IPS-20b (cell line): ENCODE data around the gene SCIN.
"Not testable (repeated sequence)": the region's sequence is repeated elsewhere in the genome, so short reads cannot be mapped to it uniquely, and the experiment has no call there.

Source experiments
- H3K27ac ChIP-seq: one replicate; pipeline ENCODE4 v1.5.1; 2013; ENCODE audit warnings: low read length
- H3K27me3 ChIP-seq: 2 replicates; pipeline ENCODE4 v1.6.1; 2013; ENCODE audit warnings: mild to moderate bottlenecking, low read length, inconsistent platforms; ENCODE audit not compliant: insufficient read depth
- H3K36me3 ChIP-seq: 2 replicates; pipeline ENCODE4 v1.6.1; 2013; ENCODE audit warnings: low read depth, mild to moderate bottlenecking, inconsistent platforms, low read length, moderate library complexity; ENCODE audit not compliant: insufficient read depth
- H3K4me1 ChIP-seq: 2 replicates; pipeline ENCODE4 v1.6.1; 2013; ENCODE audit warnings: mild to moderate bottlenecking, control low read depth, inconsistent platforms, low read length, moderate library complexity; ENCODE audit not compliant: insufficient read depth
- H3K4me3 ChIP-seq: 2 replicates; pipeline ENCODE4 v1.5.1; 2013; ENCODE audit warnings: mild to moderate bottlenecking, low read length, inconsistent platforms
- H3K9ac ChIP-seq: 2 replicates; pipeline ENCODE4 v1.6.1; 2013; ENCODE audit warnings: low read depth, mild to moderate bottlenecking, inconsistent platforms, low read length, moderate library complexity
- H3K9me3 ChIP-seq: 2 replicates; pipeline ENCODE4 v1.6.1; 2013; ENCODE audit warnings: mild to moderate bottlenecking, low read depth, low read length, inconsistent platforms; ENCODE audit not compliant: insufficient read depth

Gene SCIN

DNA sequence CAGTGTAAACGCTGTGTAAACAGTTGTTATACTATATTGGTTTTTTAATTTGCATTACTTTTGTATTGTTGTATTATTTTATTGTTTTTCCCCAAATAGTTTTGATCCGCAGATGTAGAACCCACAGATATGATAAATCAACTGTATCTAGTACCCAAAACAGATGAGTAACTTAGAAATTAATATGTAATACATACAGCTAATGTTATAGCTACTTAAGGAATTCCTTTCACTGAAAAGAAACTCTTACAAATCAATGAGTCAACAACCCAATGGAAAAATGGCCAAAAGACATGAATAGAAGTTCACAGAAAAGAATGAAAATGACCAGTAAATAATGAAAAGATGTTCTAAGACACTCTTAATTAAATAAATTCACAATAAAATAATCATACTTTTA, 84.6 kb downstream of the SCIN start:
- Histone ChIP-seq H3K4me1 (no peaks in the 10 kb centered on the region; the same call in 1 of the 2 replicates), H3K27me3 (no peaks in the 10 kb centered on the region), H3K4me3 (no peak overlapping the region), H3K9ac (no peak overlapping the region), H3K27ac (no peak overlapping the region), H3K9me3 (no peaks in the 10 kb centered on the region; the same call in 1 of the 2 replicates), H3K36me3 (no peaks in the 10 kb centered on the region)

DNA sequence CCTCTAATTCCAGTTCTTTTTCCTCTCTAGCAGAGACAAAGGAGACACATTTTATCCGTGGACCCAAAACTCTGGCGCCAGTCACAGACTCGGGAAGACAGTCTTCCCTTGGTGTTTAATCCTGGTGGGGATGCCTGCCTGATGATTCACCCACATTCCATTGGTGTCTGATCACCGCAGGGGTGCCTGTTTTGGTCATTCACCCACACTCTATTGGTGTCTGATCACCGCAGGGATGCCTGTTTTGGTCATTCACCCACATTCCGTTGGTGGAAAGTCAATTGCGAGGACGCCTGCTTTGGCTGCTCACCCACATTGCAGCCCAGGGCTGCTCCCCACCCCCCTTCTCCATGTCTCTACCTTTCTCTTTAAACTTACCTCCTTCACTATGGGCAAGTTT, 89.9 kb downstream of the SCIN start:
- H3K9me3 ChIP-seq, H3K4me1 ChIP-seq, H3K36me3 ChIP-seq, H3K27ac ChIP-seq, H3K4me3 ChIP-seq, H3K9ac ChIP-seq, H3K27me3 ChIP-seq: not testable (repeated sequence)

- not testable (repeated sequence) for H3K27ac ChIP-seq, H3K4me3 ChIP-seq, H3K27me3 ChIP-seq, H3K4me1 ChIP-seq, H3K36me3 ChIP-seq, H3K9me3 ChIP-seq, H3K9ac ChIP-seq
Measured at GRCh38 chr7:12660986-12661385, 90.5 kb downstream of the SCIN start.

DNA sequence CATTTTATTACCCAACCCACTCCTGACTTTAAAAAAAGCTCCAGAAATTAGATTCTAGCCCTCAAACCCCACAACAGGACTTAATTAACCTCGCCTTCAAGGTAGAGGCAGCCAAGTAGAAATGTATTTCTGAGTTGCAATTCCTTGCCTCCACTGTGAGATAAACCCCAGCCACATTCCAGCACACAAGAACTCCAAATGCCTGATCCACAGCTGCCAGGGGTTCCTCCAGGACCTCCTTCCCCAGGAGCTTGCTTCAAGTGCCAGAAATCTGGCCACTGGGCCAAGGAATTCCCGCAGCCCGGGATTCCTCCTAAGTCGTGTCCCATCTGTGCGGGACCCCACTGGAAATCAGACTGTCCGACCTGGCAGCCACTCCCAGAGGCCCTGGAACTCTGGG, 91.1 kb downstream of the SCIN start:
- no peak overlapping the region for H3K27ac ChIP-seq
- no peak overlapping the region for H3K4me3 ChIP-seq
- H3K27me3 ChIP-seq = no peaks in the 10 kb centered on the region
- no peaks in the 10 kb centered on the region; the same call in 1 of the 2 replicates for H3K9me3 ChIP-seq
- H3K36me3 ChIP-seq = no peaks in the 10 kb centered on the region
- no peak overlapping the region for H3K9ac ChIP-seq
- H3K4me1 ChIP-seq = no peaks in the 10 kb centered on the region; the same call in 1 of the 2 replicates

GRCh38 chr7:12670000-12670729, 99.6 kb downstream of the SCIN start:
- no peaks in the 10 kb centered on the region for H3K9me3 ChIP-seq
- no peak overlapping the region for H3K4me3 ChIP-seq
- H3K27ac ChIP-seq = no peak overlapping the region
- H3K36me3 ChIP-seq = no peaks in the 10 kb centered on the region
- no peaks in the 10 kb centered on the region for H3K4me1 ChIP-seq
- no peak overlapping the region for H3K9ac ChIP-seq
- H3K27me3 ChIP-seq = no peaks in the 10 kb centered on the region

GRCh38 chr7:12670743-12671520, 100.4 kb downstream of the SCIN start:
- Histone ChIP-seq H3K9me3 (peaks cover 6% of the 10 kb centered on the region; the same call in 1 of the 2 replicates), H3K27me3 (no peaks in the 10 kb centered on the region), H3K36me3 (no peaks in the 10 kb centered on the region), H3K4me1 (no peaks in the 10 kb centered on the region), H3K4me3 (no peak overlapping the region), H3K27ac (no peak overlapping the region), H3K9ac (no peak overlapping the region)

DNA sequence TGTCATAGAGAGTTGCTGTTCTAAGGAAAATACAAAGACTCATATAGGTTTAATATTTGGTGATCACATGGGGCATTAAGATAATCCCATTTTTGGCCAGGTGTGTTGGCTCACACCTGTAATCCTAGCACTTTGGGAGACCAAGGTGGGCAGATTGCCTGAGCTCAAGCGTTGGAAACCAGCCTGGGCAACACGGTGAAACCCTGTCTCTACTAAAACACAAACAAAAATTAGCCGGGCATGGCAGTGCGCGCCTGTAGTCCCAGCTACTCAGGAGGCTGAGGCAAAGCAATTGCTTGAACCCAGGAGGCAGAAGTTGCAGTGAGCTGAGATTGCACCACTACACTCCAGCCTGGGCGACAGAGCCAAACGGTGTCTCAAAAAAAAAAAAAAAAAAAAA, 102.9 kb downstream of the SCIN start:
- not testable (repeated sequence) for H3K27me3 ChIP-seq, H3K9ac ChIP-seq, H3K36me3 ChIP-seq, H3K9me3 ChIP-seq, H3K27ac ChIP-seq, H3K4me3 ChIP-seq, H3K4me1 ChIP-seq

DNA sequence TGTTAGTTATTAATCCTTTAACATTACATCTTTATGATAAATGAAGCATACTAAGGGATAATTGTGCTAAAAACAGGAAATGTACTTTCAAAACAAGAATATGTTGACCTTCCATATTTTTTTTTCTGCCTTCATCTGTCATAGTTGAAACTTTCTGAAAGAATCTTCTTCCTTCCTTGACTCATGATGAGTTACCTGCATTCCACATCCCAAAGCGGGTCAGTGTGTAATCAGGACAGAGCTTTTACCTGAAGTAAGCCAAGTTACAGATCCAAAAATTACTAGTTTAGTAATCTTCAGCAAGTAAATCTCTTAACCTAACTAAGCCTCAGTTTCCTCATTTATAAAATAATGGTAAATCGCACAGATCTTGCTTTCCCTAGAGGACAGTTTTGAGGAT, 103.5 kb downstream of the SCIN start:
- no peaks in the 10 kb centered on the region for H3K4me1 ChIP-seq
- H3K9ac ChIP-seq = no peak overlapping the region
- H3K4me3 ChIP-seq = no peak overlapping the region
- no peak overlapping the region for H3K27ac ChIP-seq
- peaks cover 6% of the 10 kb centered on the region; the same call in 1 of the 2 replicates for H3K9me3 ChIP-seq
- no peaks in the 10 kb centered on the region for H3K36me3 ChIP-seq
- H3K27me3 ChIP-seq = no peaks in the 10 kb centered on the region

DNA sequence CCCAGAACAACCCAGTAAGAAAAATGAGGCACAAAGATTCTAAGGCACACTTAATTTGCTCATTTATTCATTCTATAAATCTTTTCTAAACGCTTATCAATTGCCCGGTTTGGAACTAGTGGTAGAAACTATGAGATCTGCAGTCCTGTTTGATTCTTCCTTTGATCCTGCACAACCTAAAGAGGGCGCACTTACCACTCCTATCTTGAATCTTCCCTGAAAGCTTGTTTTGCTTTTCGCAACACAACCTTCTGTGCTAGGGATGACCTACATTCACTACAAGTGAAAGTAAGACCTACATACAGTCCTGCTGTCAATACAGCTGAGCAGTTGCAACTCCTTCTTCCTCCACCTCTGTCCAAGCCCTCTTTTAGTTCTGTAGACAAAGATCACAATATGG, 104.3 kb downstream of the SCIN start:
- Histone ChIP-seq H3K4me1 (no peaks in the 10 kb centered on the region), H3K36me3 (no peaks in the 10 kb centered on the region), H3K27ac (no peak overlapping the region), H3K27me3 (no peaks in the 10 kb centered on the region), H3K9me3 (peaks cover 6% of the 10 kb centered on the region; the same call in 1 of the 2 replicates), H3K4me3 (no peak overlapping the region), H3K9ac (no peak overlapping the region)

- Histone ChIP-seq H3K36me3 (no peaks in the 10 kb centered on the region), H3K9ac (no peak overlapping the region), H3K27ac (no peak overlapping the region), H3K4me3 (no peak overlapping the region), H3K4me1 (peaks cover 8% of the 10 kb centered on the region; the same call in 1 of the 2 replicates), H3K9me3 (no peaks in the 10 kb centered on the region), H3K27me3 (no peaks in the 10 kb centered on the region)
Measured at GRCh38 chr7:12683678-12684585, 113.4 kb downstream of the SCIN start.

DNA sequence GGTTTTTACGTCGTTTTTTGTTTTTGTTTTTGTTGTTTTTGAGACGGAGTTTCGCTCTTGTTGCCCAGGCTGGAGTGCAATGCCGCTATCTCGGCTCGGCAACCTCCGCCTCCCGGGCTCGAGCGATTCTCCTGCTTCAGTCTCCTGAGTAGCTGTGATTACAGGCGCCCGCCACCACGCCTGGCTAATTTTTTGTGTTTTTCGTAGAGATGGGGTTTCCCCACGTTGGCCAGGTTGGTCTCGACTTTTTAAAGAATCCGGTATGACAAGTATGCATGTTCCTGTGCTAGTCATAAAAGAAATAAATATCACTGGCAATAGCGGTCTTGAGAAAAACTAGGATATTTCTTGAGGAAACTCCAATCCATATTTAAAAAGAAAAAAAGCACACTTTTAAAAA, 114.2 kb downstream of the SCIN start:
- no peaks in the 10 kb centered on the region for H3K36me3 ChIP-seq
- H3K27me3 ChIP-seq = no peaks in the 10 kb centered on the region
- H3K27ac ChIP-seq = no peak overlapping the region
- no peak overlapping the region for H3K9ac ChIP-seq
- H3K4me1 ChIP-seq = peaks cover 15% of the 10 kb centered on the region; the same call in 1 of the 2 replicates
- no peak overlapping the region for H3K4me3 ChIP-seq
- no peaks in the 10 kb centered on the region for H3K9me3 ChIP-seq
